ENCODE results near the gene SLC35G3.
"Not testable (repeated sequence)": the region's sequence is repeated elsewhere in the genome, so short reads cannot be mapped to it uniquely, and the experiment has no call there.

DNA sequence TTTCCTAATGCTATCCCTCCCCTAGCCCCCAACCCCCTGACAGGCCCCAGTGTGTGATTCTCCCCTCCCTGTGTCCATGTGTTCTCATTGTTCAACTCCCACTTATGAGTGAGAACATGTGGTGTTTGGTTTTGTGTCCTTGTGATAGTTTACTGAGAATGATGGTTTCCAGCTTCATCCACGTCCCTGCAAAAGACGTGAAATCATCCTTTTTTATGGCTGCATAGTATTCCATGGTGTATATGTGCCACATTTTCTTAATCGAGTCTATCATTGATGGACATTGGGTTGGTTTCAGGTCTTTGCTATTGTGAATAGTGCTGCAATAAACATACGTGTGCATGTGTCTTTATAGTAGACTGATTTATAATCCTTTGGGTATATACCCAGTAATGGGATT lies 40.1 kb upstream of the SLC35G3 start:
- not testable (repeated sequence) for TF ChIP-seq RARB (CRISPR knock-in tag; IDR thresholded peaks at IDR 0.05); MAFK (IDR thresholded peaks at IDR 0.05; ENCODE audit: partially characterized antibody); RCOR1 (IDR thresholded peaks at IDR 0.05; ENCODE audit: low read depth, low read length); JUN (IDR thresholded peaks at IDR 0.05); FOSL2 (IDR thresholded peaks at IDR 0.05); FOSL2 (CRISPR knock-in tag; IDR thresholded peaks at IDR 0.05); CHD2 (IDR thresholded peaks at IDR 0.05; ENCODE audit: low read length, partially characterized antibody); RNF2 (IDR thresholded peaks at IDR 0.05; ENCODE audit: borderline replicate concordance, low read depth); JUNB (IDR thresholded peaks at IDR 0.05); HOXB13 (CRISPR knock-in tag; IDR thresholded peaks at IDR 0.05; ENCODE audit: low read depth); SMC3 (IDR thresholded peaks at IDR 0.05)
- TF ChIP-seq, protein P1, sequence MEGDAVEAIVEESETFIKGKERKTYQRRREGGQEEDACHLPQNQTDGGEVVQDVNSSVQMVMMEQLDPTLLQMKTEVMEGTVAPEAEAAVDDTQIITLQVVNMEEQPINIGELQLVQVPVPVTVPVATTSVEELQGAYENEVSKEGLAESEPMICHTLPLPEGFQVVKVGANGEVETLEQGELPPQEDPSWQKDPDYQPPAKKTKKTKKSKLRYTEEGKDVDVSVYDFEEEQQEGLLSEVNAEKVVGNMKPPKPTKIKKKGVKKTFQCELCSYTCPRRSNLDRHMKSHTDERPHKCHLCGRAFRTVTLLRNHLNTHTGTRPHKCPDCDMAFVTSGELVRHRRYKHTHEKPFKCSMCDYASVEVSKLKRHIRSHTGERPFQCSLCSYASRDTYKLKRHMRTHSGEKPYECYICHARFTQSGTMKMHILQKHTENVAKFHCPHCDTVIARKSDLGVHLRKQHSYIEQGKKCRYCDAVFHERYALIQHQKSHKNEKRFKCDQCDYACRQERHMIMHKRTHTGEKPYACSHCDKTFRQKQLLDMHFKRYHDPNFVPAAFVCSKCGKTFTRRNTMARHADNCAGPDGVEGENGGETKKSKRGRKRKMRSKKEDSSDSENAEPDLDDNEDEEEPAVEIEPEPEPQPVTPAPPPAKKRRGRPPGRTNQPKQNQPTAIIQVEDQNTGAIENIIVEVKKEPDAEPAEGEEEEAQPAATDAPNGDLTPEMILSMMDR (IDR thresholded peaks at IDR 0.05), result not testable (repeated sequence)
